SK-N-SH treated with all-trans-retinoic acid at 6 μM for 48 hours (cell line): ENCODE results near the gene RASA3.
"Not testable (repeated sequence)": the region's sequence is repeated elsewhere in the genome, so short reads cannot be mapped to it uniquely, and the experiment has no call there.

Experiments
- ATAC-seq: fragments of 200-7000 bp; cut with Tn5 transposase; 3 replicates; pipeline ENCODE4 v1.9.1; 2020; ENCODE audit warnings: mild to moderate bottlenecking, moderate library complexity
- ARNTL ChIP-seq: fragments of 450-650 bp; formaldehyde crosslinking; IDR thresholded peaks from 2 replicates; pipeline ENCODE4 v1.5.0; 2020; ENCODE audit warnings: low read depth, mild to moderate bottlenecking, moderate library complexity, borderline replicate concordance
- BACH2 ChIP-seq: fragments of 250-450 bp; sonication (Bioruptor Pico); IDR thresholded peaks from 2 replicates; pipeline ENCODE4 v1.9.0; 2021; ENCODE audit warnings: mild to moderate bottlenecking, borderline replicate concordance
- CSRNP3 ChIP-seq: fragments of 250-450 bp; sonication (Bioruptor Pico); IDR thresholded peaks from 2 replicates; pipeline ENCODE4 v1.5.1; 2021; ENCODE audit warnings: mild to moderate bottlenecking, moderate library complexity
- ESRRG ChIP-seq: fragments of 250-450 bp; sonication (Bioruptor Pico); IDR thresholded peaks from 2 replicates; pipeline ENCODE4 v1.6.1; 2021; ENCODE audit warnings: mild to moderate bottlenecking
- GLIS3 ChIP-seq: fragments of 250-450 bp; sonication (Bioruptor Pico); IDR thresholded peaks from 2 replicates; pipeline ENCODE4 v1.5.0; 2020; ENCODE audit warnings: mild to moderate bottlenecking, moderate library complexity
- ISL1 ChIP-seq: fragments of 250-450 bp; sonication (Bioruptor Pico); IDR thresholded peaks from 2 replicates; pipeline ENCODE4 v2.1.2; 2022; ENCODE audit warnings: mild to moderate bottlenecking, moderate library complexity
- PPARA ChIP-seq: fragments of 250-450 bp; sonication (Bioruptor Pico); IDR thresholded peaks from 2 replicates; pipeline ENCODE4 v1.5.0; 2020; ENCODE audit warnings: mild to moderate bottlenecking, borderline replicate concordance
- RARB ChIP-seq: fragments of 250-450 bp; sonication (Bioruptor Pico); IDR thresholded peaks from 2 replicates; pipeline ENCODE4 v1.8.0; 2021; ENCODE audit warnings: mild to moderate bottlenecking, moderate library complexity
- SNAI2 ChIP-seq: fragments of 250-450 bp; sonication (Bioruptor Pico); IDR thresholded peaks from 2 replicates; pipeline ENCODE4 v1.5.0; 2020; ENCODE audit warnings: mild to moderate bottlenecking, moderate library complexity
- TOX ChIP-seq: fragments of 250-450 bp; sonication (Bioruptor Pico); IDR thresholded peaks from 2 replicates; pipeline ENCODE4 v1.8.0; 2021; ENCODE audit warnings: mild to moderate bottlenecking, moderate library complexity, borderline replicate concordance
- ZC3H10 ChIP-seq: fragments of 250-450 bp; sonication (Bioruptor Pico); IDR thresholded peaks from 2 replicates; pipeline ENCODE4 v1.5.1; 2021; ENCODE audit warnings: mild to moderate bottlenecking, moderate library complexity
- ZFP3 ChIP-seq: fragments of 250-450 bp; sonication (Bioruptor Pico); IDR thresholded peaks from 2 replicates; pipeline ENCODE4 v1.5.0; 2020; ENCODE audit warnings: mild to moderate bottlenecking, moderate library complexity
- ZFP30 ChIP-seq: fragments of 450-650 bp; formaldehyde crosslinking; IDR thresholded peaks from 2 replicates; pipeline ENCODE4 v1.5.0; 2022; ENCODE audit warnings: mild to moderate bottlenecking, moderate library complexity
- ZNF565 ChIP-seq: fragments of 450-650 bp; formaldehyde crosslinking; conservative IDR thresholded peaks from 2 replicates; pipeline ENCODE4 v1.5.0; 2020; ENCODE audit warnings: low read depth, mild to moderate bottlenecking, moderate library complexity
- ZNF70 ChIP-seq: fragments of 450-650 bp; formaldehyde crosslinking; IDR thresholded peaks from 2 replicates; pipeline ENCODE4 v1.5.0; 2020; ENCODE audit warnings: mild to moderate bottlenecking, moderate library complexity
- ZNF8 ChIP-seq: fragments of 450-650 bp; formaldehyde crosslinking; IDR thresholded peaks from 2 replicates; pipeline ENCODE4 v1.5.0; 2020; ENCODE audit warnings: mild to moderate bottlenecking, moderate library complexity
- TF ChIP-seq, protein P1 (sequence below): fragments of 250-450 bp; sonication (Bioruptor Pico); IDR thresholded peaks from 2 replicates; pipeline ENCODE4 v1.5.1; 2020; ENCODE audit warnings: low read depth, mild to moderate bottlenecking, moderate library complexity
- TF ChIP-seq, protein P2 (sequence below): fragments of 250-450 bp; sonication (Bioruptor Pico); IDR thresholded peaks from 2 replicates; pipeline ENCODE4 v1.5.0; 2020; ENCODE audit warnings: mild to moderate bottlenecking, moderate library complexity
- TF ChIP-seq, protein P3 (sequence below): fragments of 250-450 bp; sonication (Bioruptor Pico); IDR thresholded peaks from 2 replicates; pipeline ENCODE4 v1.8.0; 2020; ENCODE audit warnings: mild to moderate bottlenecking, moderate library complexity, borderline replicate concordance
- TF ChIP-seq, protein P4 (sequence below): fragments of 250-450 bp; sonication (Bioruptor Pico); IDR thresholded peaks from 2 replicates; pipeline ENCODE4 v1.8.0; 2021; ENCODE audit warnings: low read depth, mild to moderate bottlenecking, moderate library complexity, borderline replicate concordance

RASA3 gene

GRCh38 chr13:114135731-114136171, 3.3 kb upstream of the RASA3 start:
- TF ChIP-seq, protein P1, sequence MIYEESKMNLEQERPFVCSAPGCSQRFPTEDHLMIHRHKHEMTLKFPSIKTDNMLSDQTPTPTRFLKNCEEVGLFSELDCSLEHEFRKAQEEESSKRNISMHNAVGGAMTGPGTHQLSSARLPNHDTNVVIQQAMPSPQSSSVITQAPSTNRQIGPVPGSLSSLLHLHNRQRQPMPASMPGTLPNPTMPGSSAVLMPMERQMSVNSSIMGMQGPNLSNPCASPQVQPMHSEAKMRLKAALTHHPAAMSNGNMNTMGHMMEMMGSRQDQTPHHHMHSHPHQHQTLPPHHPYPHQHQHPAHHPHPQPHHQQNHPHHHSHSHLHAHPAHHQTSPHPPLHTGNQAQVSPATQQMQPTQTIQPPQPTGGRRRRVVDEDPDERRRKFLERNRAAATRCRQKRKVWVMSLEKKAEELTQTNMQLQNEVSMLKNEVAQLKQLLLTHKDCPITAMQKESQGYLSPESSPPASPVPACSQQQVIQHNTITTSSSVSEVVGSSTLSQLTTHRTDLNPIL (CRISPR knock-in tag), result no peak
- TF ChIP-seq ZFP3 (CRISPR knock-in tag) (no peak), ZFP30 (CRISPR knock-in tag) (no peak), CSRNP3 (CRISPR knock-in tag) (no peak), BACH2 (CRISPR knock-in tag) (no peak), PPARA (no peak), ESRRG (CRISPR knock-in tag) (no peak), ISL1 (CRISPR knock-in tag) (no peak), ARNTL (CRISPR knock-in tag) (no peak), ZNF70 (no peak)
- TF ChIP-seq, protein P2, sequence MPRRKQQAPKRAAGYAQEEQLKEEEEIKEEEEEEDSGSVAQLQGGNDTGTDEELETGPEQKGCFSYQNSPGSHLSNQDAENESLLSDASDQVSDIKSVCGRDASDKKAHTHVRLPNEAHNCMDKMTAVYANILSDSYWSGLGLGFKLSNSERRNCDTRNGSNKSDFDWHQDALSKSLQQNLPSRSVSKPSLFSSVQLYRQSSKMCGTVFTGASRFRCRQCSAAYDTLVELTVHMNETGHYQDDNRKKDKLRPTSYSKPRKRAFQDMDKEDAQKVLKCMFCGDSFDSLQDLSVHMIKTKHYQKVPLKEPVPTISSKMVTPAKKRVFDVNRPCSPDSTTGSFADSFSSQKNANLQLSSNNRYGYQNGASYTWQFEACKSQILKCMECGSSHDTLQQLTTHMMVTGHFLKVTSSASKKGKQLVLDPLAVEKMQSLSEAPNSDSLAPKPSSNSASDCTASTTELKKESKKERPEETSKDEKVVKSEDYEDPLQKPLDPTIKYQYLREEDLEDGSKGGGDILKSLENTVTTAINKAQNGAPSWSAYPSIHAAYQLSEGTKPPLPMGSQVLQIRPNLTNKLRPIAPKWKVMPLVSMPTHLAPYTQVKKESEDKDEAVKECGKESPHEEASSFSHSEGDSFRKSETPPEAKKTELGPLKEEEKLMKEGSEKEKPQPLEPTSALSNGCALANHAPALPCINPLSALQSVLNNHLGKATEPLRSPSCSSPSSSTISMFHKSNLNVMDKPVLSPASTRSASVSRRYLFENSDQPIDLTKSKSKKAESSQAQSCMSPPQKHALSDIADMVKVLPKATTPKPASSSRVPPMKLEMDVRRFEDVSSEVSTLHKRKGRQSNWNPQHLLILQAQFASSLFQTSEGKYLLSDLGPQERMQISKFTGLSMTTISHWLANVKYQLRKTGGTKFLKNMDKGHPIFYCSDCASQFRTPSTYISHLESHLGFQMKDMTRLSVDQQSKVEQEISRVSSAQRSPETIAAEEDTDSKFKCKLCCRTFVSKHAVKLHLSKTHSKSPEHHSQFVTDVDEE, result no peak
- TF ChIP-seq, all 23 proteins: peak for 0
- ATAC-seq, result no peak

- TF ChIP-seq ZFP30 (CRISPR knock-in tag), result no peak
- no peak for TF ChIP-seq PPARA
- ATAC-seq, result no peak
Measured at GRCh38 chr13:114134944-114135610, 2.7 kb upstream of the RASA3 start.

GRCh38 chr13:114134111-114134943, 1.9 kb upstream of the RASA3 start:
- no peak for TF ChIP-seq ZNF565 (CRISPR knock-in tag)
- TF ChIP-seq, protein P3, sequence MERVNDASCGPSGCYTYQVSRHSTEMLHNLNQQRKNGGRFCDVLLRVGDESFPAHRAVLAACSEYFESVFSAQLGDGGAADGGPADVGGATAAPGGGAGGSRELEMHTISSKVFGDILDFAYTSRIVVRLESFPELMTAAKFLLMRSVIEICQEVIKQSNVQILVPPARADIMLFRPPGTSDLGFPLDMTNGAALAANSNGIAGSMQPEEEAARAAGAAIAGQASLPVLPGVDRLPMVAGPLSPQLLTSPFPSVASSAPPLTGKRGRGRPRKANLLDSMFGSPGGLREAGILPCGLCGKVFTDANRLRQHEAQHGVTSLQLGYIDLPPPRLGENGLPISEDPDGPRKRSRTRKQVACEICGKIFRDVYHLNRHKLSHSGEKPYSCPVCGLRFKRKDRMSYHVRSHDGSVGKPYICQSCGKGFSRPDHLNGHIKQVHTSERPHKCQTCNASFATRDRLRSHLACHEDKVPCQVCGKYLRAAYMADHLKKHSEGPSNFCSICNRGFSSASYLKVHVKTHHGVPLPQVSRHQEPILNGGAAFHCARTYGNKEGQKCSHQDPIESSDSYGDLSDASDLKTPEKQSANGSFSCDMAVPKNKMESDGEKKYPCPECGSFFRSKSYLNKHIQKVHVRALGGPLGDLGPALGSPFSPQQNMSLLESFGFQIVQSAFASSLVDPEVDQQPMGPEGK, result no peak
- TF ChIP-seq RARB (CRISPR knock-in tag), result no peak
- no peak for TF ChIP-seq GLIS3 (CRISPR knock-in tag)
- no peak for TF ChIP-seq ZC3H10 (CRISPR knock-in tag)
- TF ChIP-seq PPARA, result no peak
- TF ChIP-seq ISL1 (CRISPR knock-in tag), result no peak
- TF ChIP-seq, protein P2, result no peak
- TF ChIP-seq CSRNP3 (CRISPR knock-in tag), result no peak
- TF ChIP-seq SNAI2 (CRISPR knock-in tag), result no peak
- no peak for TF ChIP-seq ZNF70
- no peak for TF ChIP-seq ZFP30 (CRISPR knock-in tag)
- no peak for TF ChIP-seq TOX (CRISPR knock-in tag)
- no peak for TF ChIP-seq ZNF8
- TF ChIP-seq, protein P1 (CRISPR knock-in tag), result no peak
- TF ChIP-seq BACH2 (CRISPR knock-in tag), result no peak
- TF ChIP-seq, protein P4, sequence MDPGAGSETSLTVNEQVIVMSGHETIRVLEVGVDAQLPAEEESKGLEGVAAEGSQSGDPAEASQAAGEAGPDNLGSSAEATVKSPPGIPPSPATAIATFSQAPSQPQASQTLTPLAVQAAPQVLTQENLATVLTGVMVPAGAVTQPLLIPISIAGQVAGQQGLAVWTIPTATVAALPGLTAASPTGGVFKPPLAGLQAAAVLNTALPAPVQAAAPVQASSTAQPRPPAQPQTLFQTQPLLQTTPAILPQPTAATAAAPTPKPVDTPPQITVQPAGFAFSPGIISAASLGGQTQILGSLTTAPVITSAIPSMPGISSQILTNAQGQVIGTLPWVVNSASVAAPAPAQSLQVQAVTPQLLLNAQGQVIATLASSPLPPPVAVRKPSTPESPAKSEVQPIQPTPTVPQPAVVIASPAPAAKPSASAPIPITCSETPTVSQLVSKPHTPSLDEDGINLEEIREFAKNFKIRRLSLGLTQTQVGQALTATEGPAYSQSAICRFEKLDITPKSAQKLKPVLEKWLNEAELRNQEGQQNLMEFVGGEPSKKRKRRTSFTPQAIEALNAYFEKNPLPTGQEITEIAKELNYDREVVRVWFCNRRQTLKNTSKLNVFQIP, result no peak
- no peak for TF ChIP-seq ZFP3 (CRISPR knock-in tag)

DNA sequence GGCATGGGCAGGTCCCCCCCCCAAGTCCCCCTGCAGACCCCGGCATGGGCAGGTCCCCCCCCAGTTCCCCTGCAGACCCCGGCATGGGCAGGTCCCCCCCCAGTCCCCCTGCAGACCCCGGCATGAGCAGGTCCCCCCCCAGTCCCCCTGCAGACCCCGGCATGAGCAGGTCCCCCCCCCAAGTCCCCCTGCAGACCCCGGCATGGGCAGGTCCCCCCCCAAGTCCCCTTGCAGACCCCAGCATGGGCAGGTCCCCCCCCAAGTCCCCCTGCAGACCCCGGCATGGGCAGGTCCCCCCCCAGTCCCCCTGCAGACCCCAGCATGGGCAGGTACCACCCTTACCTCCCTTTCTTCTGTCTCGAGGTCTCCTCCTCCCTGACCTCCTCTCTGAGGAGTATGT, 1.1 kb upstream of the RASA3 start:
- ATAC-seq, result not testable (repeated sequence)

More at GRCh38 chr13:114134111-114134943, 1.9 kb upstream of the RASA3 start:
- ATAC-seq, result no peak
